Stimulated activated CD8-positive, alpha-beta memory T cell treated with anti-CD3 and anti-CD28 coated beads, Interleukin-2, amount 100 ng/mL, for 48 hours (primary cell): ENCODE results near the gene HCRT.
"Not testable (repeated sequence)": the region's sequence is repeated elsewhere in the genome, so short reads cannot be mapped to it uniquely, and the experiment has no call there.

Experiments
- DNase-seq, 2 donors: peaks; one replicate each; pipeline ENCODE4 v3.0.0-alpha.2; 2020; ENCODE audit warnings: low read depth in 2 of 2

HCRT gene

GRCh38 chr17:42197564-42198156, 12.4 kb upstream of the HCRT start:
- no peak for DNase-seq

- DNase-seq: peak; percentile 65 to 67
These were observed 9.0 kb upstream of the HCRT start, which contains the start of gene GHDC for GRCh38 chr17:42193969-42194899. TSS of gene GHDC (minus strand) at chr17:42194494. CDS start at chr17:42193581, 913 bp downstream.

GRCh38 chr17:42193216-42193968, 8.1 kb upstream of the HCRT start:
- DNase-seq: no peak

- no peak for DNase-seq
These were observed 7.2 kb upstream of the HCRT start for GRCh38 chr17:42192189-42193126.

DNA sequence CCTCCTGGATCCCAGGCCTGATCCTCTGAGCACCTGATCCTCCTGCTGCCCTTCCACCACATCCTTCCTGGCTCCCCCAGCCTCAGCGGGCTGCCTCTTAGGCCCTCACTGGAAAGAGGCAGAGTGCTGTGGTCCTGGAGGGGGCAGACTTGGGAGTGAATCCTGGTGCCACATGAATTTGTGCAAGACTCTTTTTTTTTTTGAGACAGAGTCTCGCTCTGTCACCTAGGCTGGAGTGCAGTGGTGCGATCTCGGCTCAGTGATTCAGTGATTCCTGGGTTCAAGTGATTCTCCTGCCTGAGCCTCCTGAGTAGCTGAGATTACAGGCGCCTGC, 6.0 kb upstream of the HCRT start:
- DNase-seq: no peak

DNA sequence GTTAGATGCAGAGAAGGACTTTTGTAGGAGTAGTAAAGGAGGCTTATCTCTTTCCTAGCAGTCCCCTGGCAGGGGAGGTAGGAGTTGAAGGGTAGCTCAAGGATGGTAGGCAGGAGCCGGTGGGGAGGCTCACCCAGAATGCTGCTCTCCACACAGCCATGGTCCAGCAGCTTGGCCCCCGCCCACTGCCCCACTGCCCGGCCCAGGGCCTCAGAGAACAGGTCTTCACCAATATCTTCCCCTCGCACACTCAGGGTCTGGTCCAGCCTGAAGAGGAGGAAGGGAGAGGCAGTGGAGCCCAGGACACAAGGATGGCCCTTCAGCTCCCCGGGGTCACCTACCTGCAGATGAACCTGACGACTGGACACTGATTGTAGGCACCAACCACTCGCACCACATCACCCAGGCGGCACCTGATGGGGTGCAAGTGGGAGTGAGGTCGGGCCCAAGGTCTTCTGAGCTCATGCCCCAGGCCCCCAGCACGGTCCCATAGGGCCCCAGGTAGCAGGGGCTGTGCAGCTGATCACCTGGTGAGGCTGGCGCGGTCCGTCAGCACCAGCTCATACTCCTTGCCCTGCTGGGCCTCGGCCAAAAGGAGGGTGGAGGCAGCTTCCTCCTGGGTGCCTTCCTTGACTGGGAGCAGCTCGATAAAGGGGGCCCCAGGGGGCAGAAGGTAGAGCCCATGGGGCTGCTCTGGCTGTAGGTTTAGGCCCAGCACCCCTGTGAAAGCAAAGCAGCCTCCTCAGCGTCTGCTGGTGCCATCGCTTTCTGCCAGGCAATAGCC, 5.4 kb upstream of the HCRT start:
- DNase-seq: no peak

GRCh38 chr17:42189651-42189965, 4.4 kb upstream of the HCRT start:
- DNase-seq: no peak

- DNase-seq: no peak
These were observed 3.7 kb upstream of the HCRT start for GRCh38 chr17:42188749-42189650.

GRCh38 chr17:42187833-42188232, 2.6 kb upstream of the HCRT start:
- DNase-seq: no peak

DNA sequence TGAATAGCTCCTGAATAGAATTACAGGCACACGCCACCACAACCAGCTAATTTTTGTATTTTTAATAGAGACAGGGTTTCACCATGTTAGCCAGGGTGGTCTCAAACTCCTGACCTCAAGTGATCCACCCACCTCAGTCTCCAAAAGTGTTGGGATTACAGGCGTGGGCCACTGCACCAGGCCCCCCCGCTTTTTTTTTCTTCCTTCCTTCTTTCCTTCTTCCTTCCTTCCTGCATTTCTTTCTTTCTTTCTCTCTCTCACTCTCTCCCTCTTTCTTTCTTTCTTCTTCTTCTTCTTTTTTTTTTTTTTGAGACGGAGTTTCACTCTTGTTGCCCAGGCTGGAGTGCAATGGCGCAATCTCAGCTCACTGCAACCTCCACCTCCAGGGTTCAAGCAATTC, 939 bp upstream of the HCRT start:
- not testable (repeated sequence) for DNase-seq

DNA sequence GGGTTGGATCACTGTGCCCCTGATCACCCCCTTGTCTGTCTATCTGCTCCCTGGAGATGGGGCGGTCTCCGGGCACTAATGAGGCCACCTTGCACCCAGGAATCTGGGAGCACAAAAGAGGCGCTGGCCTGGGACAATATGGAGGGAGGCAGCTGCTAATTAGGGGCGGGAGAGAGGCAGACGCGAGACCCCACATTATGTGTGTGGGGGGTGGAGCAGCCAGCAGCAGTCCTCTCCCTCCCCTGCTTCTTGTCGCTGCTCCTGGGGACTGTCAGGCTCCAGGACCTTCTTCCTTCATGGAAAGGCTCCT, 324 bp upstream of the HCRT start:
- DNase-seq: no peak

DNA sequence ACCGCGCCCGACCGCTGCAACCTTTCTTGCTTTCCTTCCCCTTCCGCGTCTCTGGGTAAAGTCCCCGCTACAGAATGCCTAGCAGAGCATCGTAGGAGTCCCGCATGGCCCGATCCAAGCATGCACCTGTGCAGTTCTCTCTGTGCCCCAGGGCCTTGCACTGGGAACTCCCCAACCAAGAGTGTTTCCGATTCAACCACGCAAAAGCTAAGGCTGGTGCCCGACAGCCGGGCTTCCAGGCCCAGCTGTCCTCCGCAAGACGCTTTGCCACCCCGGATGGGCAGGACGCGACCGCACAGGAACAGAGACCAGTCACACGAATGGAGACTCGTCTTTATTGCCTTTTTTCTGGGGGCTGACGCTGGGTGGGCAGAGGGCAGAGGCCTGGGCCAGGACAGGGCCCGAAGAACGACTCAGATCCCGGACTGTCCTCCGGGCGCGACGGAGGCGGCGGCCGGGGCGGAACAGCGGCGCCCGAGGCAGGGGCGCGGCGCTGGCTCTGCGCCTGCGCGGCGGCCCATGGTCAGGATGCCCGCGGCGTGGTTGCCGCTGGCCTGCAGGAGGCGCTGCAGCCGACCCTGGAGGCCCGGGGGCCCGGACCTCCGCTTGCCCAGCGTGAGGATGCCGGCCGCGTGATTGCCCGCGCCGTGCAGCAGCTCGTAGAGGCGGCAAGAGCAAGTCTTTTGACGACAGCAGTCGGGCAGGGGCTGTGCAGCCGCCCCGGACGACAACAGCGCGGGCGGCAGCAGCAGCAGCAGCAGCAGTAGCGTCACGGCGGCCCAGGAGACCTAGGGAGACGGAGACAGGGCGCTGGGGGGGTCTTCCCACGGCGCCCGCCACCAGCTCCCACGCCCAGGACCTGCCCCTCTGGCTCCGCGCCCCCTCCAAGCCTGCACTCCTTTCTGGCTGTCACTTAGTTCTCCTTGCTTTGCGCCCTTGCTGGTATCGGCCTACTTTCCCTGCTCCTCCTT, 1.2 kb downstream of the HCRT start:
- DNase-seq: peak; percentile 72

GRCh38 chr17:42182927-42183734, 2.1 kb downstream of the HCRT start:
- no peak for DNase-seq

DNA sequence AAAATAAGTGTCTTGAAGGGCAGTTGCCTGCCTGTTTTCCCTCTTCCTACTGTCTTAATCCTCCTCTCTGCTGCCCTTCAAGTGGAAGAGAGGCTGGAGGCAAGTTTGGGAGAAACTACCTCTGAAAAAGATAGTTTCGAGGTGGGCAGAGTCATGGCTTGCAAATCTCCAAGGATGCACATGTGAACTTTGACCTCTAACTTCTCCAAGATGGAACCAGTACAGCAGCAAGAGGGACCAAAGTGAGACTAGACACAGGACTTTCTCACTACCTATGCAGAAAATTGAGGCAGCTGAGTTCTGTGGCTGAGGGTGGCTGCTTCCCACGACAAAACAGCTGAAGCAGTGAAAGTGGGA, 3.4 kb downstream of the HCRT start:
- no peak for DNase-seq

DNA sequence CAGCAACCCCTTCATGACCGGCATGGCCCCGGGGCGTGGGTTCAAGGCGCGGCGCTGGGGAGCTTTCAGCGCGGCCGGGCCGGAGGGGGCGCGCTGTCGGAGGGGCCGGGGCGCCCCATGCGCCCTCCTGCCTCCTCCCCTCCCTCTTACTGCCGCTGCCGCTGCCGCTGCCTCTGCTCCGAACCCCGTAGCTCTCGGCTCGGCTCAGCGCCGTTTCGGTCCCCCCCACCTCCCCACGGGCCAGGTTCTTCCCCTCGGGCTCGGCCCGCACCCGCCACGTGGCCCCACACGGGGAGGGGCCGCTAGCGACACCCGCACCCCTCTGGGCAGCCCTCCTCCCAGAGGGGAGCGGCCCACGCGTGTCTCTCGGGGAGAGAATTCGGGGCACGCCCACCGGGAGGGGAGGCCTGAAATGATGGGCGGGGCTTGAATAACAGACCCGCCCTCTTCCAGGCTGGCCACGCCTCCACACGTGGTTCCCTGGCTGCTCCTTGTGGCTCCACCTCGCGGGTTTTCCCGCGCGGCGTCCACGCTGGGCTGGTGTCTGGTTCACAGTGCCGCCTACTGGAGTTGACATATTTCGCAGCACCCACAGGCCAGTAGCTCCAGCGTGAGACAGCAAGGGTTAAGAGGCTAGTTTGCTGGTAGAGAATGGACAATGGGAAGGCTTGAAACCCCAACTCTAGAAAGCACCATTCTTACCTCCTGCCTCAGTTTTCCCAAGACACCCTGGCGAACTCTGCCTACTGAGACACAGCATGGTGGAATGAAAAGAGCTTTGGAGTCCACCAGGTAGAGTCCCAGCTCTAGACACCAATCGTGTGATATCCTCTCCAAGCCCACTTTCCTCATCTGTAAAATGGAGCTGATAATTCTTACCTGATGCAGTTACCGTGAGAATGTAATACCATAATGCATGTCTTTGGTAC, 4.1 kb downstream of the HCRT start, which contains the start of gene KCNH4:
KCNH4 (minus strand) TSS at position 221 of the 929 bp plus-strand sequence; CDS start at position 24, 197 bp downstream.
- DNase-seq: peak; percentile 85

DNA sequence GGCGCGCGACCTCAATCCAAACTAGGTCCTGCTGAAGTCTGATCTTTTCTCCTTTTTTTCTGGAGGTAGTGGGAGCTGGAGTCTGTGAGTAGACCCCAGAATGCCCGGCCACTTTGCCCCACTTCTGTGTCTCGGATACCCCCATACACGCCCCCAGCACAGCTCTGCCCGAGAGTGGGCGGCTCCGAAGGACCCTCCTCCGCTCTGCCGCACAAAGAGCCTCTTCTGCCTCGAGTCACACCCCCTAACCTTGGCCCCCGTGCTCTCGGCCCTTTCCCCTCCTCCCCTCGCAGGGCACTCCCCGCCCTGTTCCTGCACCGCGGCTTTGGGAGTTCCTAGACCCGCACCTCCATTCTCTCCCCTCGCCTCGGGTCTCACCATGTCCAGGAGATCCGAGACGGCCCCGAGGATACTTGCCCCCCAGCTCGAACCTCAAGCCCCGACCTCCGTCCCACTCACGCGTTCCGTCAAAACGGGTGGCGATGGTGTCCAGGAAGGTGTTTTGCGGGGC, 4.8 kb downstream of the HCRT start:
- no peak for DNase-seq
